HuH-7 (cell line): ENCODE measurements around the gene ZBTB7B.
"Not testable (repeated sequence)": the region's sequence is repeated elsewhere in the genome, so short reads cannot be mapped to it uniquely, and the experiment has no call there.

Source experiments
- DNase-seq: peaks from one replicate; pipeline ENCODE4 v3.0.0; 2011; ENCODE audit warnings: low spot score

The ZBTB7B gene

GRCh38 chr1:154988058-154988954, 14.3 kb upstream of the ZBTB7B start:
- no peak for DNase-seq

DNA sequence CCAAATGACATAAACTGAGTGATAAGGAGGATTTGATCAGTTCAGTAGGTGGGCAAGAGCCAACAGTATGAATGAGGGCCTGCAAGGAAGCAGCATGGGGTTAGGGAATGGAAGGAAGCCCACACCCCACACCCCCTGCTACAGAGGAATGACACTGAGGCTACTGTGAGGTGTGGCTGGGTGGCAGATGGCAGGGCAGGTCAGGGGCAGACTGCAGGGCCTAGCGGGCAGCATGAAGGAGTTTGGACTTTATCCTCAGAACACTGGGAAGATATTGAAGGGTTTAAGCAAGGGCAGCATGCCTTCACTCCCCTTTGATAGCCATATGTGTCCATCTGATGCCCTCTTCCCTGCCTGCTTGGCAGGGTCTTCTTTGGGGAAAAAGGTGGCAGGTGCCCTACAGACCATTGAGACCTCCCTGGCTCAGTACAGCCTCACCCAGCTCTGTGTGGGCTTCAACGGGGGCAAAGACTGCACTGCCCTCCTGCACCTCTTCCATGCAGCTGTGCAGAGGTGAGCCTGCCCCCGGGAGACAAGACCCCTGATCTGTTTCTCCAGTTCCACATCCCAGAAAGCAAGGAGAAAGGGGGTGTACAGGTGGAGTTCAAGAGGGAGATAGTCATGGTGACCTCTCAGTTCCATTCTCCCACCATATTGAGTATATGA, 13.3 kb upstream of the ZBTB7B start:
- DNase-seq = no peak

- no peak for DNase-seq
Observed at GRCh38 chr1:154990276-154990675, 12.3 kb upstream of the ZBTB7B start.

DNA sequence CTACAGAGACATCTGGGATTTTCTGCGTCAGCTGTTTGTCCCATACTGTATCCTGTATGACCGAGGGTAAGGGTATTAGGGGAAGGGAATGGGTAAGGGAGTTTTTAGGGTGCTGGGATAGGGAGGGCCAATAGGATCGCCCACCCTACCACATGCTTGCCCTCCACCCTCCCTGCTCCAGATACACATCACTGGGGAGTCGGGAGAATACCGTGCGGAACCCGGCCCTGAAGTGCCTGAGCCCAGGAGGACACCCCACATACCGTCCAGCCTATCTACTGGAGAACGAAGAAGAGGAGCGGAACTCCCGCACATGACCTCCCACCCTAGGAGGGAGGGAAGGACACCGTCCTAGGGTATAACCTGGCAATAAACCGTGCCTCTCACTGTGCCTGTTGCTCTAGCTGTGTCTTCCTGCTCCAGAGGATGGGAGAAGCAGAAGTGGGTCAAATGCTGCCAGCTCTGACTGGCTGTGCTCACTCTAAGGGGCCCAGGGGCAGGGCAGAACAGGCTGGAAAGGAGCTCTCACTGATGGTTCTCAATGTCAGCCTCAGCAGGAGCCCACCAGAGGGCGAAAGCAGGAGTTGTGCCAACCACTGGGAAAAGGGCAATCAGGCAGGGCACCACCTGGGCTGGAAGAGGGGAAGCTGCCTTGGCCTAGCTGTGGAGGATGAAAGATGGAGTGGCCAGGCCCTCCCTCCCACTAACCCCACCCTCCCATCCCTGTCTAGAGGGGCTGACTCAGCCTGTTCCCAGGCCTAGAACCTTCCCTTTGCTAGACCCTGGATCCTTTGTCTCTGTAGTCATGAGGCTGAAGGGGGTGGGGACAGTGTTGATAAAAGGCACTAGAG, 9.7 kb upstream of the ZBTB7B start:
- DNase-seq = no peak

- DNase-seq = no peak
Observed at GRCh38 chr1:154993572-154994268, 8.9 kb upstream of the ZBTB7B start, which contains the start of gene LENEP. LENEP (plus strand) TSS chr1:154993586; CDS start chr1:154993608, 22 bp downstream.

GRCh38 chr1:154994269-154994587, 8.4 kb upstream of the ZBTB7B start:
- no peak for DNase-seq

DNA sequence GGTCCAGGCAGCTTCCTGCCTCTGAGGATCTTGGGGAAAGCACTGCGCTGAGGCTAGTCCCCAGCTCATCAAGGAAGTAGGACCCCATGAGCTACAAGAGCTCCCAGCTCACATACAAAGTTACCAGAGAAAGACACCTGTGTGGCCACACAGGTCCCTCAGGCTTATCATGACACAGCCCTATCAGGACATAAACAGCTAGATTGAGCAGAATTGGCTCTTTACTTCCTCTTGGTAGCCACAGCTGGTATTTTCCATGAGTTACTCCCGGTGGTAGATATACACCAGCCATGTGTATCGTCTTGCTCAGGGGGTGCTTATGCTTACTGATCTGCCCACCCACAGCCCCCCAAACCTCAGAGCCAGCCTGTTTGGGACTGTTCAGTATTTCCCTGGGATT, 8.0 kb upstream of the ZBTB7B start:
- DNase-seq = no peak

DNA sequence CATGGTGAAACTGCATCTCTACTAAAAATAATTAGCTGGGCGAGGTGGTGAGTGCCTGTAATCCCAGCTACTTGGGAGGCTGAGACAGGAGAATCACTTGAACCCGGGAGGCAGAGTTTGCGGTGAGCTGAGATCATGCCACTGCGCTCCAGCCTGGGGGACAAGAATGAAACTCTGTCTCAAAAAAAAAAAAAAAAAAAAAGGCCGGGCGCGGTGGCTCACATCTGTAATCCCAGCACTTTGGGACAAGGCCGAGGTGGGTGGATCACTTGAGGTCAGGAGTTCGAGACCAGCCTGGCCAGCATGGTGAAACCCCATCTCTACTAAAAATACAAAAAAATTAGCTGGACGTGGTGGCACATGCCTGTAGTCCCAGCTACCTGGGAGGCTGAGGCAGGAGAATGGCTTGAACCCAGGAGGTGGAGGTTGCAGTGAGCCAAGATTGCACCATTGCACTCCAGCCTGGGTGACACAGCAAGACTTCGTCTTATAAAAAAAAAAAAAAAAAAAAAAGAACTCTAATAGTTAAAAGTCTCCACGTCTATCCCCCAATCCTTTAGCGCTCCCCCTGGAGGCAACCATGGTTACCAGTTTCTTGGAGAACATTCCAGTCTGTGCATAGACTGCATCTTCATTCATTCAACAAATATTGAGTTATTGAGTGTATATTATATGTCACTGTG, 7.2 kb upstream of the ZBTB7B start:
- DNase-seq = not testable (repeated sequence)

DNA sequence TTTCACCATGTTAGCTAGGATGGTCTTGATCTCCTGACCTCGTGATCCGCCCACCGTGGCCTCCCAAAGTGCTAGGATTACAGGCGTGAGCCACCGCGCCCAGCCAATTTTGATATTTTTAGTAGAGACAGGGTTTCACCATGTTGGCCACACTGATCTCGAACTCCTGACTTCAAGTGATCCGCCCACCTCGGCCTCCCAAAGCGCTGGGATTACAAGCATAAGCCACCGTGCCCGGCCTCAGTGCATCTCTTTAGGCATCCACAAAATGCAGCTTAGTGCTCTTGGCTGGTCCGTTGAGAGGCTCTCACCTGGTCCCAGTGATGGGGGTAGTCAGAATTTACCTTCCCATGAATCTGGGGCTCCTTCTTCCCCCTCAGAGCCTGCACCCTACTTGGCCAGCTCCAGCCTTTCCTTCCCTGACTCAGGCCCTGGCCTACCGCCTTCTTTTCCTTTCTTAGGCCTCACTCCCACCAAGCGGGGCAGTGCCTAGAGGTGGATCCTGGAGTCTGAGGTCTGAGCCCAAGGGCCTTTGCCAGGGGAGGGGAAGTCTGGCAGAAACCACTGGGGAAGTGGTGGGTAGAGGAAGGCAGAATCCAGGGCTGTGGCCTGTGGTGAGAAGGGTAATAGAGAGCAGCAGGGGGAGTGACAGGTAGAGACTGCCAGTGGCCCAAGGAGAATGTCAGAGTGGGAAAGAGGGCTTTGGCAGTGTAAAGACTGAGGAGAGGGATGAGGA, 5.5 kb upstream of the ZBTB7B start:
- no peak for DNase-seq

- no peak for DNase-seq
Observed at GRCh38 chr1:154998201-154998780, 4.3 kb upstream of the ZBTB7B start.

GRCh38 chr1:154998818-154999570, 3.6 kb upstream of the ZBTB7B start:
- peak; percentile 83 for DNase-seq

DNA sequence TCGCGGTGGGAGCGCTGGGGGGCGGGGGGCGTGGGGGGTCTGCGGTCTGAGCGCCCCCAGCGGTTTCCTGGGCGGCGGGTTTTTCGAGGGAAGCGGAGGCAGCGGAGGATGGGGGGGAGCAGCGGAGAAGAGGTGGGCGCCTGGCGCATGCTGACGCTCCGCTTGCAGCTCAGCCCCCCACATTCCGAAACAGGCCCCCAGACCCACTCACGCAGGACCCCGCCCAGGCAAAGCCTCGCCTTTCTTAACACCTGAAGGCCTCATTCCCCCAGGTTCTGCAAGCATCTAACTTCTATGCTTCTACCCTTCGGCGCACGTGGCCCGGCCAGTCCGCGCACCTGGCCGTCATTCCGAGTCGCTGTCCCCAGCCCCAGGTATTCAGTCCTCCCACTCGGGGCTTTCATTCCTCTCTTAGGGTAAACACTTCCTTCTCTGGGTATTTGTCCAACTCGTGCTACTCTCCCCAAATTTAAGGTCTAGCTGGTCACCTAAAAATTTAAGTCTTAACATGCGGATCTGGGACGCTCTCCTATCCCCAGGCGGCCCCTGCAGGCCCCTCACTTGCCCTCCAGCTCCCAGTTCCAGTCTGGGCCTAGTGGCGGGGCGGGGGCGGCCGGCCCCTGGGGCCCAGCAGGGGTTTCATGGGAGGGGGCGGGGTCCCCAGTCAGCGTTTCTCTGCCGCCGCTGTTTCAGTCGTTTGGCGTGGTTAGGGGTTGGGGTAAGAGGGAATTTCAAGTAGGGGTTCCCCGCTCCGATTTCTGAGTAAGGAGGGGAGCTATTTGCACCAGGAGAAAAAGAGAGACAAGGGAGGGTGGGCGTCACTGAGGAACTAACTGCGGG, 2.8 kb upstream of the ZBTB7B start:
- DNase-seq = peak; percentile 79

- DNase-seq = peak; percentile 54
Observed at GRCh38 chr1:155000411-155000725, 2.2 kb upstream of the ZBTB7B start.

DNA sequence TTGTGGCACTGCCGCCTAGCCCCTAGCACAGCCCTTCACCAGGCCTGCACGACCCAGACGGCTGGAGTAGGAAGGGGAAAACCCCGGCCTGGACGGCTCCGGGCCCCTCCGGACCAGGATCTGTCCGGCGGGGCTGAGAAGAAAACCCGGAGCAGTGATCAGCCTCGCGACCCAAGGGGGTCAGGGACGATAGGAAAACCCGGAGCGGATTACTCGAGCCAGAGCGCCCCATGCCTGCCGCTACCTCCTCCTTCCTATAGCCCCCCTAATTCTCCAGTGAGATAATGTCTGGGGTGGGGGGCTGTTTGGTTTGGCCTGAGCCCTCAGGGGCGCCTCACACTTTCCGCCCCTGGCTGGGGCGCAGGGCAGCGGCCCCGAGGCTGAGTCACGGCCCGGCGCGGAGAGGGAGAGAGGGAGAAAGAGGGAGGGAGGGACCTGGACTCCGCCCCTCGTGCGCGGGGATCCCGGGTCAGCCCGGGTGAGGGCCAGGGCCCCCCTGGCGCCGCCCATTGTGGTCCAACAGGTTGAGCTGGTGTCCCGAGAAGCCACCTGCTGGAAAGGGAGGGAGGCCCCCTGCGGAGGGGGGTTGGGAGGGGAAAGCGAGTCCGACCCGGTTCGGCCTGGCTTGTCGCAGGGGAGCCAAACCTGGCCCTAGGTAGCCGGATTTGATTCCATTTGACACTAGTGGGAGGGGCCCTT, 1.7 kb upstream of the ZBTB7B start:
- peak; percentile 97 for DNase-seq

DNA sequence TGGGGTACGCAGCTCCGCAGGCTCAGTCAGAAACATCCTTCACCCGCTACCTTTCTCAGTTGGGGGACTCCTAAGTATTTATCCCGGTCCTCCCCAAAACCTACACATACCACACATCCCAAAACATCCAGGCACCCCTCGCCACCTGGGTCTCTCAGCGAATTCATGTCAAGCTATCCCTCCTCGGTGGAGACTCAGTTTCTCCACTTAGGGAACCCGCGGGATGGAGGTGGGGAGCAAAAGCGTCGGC, 1.3 kb upstream of the ZBTB7B start:
- peak; percentile 50 for DNase-seq

- peak; percentile 99 for DNase-seq
Observed at GRCh38 chr1:155001675-155002463, 733 bp upstream of the ZBTB7B start.

DNA sequence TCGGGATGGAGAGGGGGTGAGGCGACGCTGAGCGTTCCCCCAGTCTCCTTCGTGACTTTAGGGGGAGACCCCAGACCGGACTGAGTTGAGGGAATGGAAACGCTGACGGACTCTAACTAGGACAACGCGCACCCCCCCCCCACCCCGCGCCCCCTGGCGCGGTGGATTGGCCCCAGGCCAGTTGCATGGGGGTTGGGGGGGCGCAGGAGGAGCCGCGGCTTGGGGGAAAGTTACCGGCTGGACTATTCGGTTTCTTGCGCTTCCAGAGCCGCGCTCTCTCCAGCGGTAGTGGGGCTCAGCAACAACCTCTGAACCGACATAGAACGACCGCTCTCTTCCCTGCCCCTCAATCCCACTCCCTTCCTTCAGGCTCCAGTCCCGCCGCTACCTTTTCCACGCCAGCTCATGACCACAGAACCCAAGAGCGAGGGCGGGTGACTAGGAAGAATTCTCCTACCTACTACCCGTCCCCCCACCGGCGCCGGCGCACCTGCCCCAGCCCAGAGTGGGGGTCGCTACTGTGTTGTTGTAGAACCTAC, 694 bp downstream of the ZBTB7B start:
- DNase-seq = no peak
